ENCODE results near the gene STK32B. TPM values are rescaled to one million over a fixed set of nuclear protein-coding genes. Genes with fewer than 3 reads are reported as not detected.

STK32B gene
- total and polyA plus RNA-seq, 2 of the 8 experiments (the other 6 are each of a cell fraction or from before 2014, with no cell fraction given): 2.3 to 2.5 TPM

DNA sequence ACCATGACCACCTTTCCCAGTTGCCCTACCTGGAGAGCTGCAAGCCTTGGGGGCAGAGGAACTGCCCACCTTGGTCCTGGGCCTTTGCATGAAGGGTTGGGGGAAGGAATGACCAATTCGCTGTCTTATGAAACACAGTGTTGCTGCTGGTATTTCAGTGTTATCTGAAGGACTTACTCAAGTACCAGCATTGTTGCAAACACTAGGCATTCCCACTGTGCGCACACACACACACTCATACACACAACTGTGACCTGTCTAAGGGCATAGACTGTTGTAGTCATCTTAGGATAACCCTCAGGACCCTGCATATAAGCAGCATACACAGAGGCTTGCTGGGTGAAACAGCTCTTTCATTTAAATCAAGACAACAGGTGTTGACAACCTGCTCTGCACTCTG is 446.2 kb downstream of the STK32B start (continued):
- TF ChIP-seq RNF2 (IDR thresholded peaks at IDR 0.05; ENCODE audit: borderline replicate concordance, low read depth, low read length, missing control alignments, poor library complexity, severe bottlenecking): no peak

Measured in H1 (cell line).